RCC 7860 (cell line): ENCODE measurements around the gene BECN2.
"Not testable (repeated sequence)": the region's sequence is repeated elsewhere in the genome, so short reads cannot be mapped to it uniquely, and the experiment has no call there.

ENCODE experiments used
- DNase-seq: peaks from one replicate; pipeline ENCODE4 v3.0.0-alpha.2; 2015; ENCODE audit warnings: low spot score
- FAIRE-seq: peaks from 2 replicates; lab custom pipeline; 2012; peaks lifted over from hg19 to GRCh38; lab: Jason Lieb, UNC

The BECN2 gene

DNA sequence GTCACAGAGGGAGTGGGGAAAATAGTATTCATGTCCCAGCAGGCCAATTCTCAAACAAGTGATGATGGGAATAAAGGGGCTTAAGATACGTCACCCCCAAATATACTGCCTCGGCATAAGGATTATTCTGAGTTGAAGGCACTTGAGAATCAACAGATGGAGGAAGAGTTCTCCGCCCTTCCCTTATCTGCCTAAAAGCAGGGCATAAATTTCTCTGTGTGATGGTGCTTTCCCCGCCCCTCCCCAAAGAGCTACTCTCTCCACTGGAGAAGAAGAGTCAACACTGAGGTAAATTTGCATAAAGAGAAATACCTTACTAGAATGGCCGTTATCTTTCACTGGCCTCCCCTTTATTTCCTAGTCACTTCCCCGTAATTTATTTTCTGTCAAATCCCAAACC, 18.7 kb downstream of the BECN2 start:
- no peak for FAIRE-seq
- DNase-seq: no peak

DNA sequence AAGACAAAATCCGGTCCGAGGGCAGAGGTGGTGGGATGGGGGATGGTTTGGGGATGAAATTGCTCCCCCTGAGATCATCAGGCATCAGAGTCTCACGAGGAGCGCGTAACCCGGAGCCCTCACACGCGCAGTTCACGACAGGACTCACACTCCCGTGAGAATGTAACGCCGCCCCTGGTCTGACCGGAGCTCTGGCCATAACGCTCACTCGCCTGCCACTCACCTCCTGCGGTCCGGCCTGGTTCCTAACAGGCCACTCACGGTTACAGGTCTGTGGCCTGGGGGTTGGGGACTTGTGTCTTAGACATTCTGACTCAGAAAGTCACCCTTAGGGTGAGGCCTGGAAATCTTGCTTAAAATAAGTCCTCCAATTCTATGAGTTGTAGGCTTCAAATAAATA, 21.5 kb downstream of the BECN2 start:
- no peak for FAIRE-seq
- DNase-seq: no peak

DNA sequence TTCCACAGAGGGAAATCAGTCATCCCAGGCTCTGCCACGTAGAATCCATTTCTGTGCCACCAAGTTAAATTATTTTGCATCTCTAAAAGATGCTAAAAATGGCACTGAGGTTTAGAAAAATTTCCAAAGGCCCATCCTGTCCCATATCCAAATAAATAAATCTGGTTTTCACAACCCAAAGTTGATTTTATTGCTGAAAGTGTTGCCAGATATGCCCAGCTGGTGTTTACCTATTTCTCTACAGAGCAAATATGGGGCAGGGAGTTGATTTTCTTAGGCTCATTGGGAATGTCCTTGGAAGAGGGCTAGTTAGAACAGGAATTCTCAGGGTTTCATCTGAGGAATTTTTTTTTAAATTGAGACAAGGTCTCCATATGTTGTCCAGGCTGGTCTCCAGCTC, 22.4 kb downstream of the BECN2 start:
- no peak for FAIRE-seq
- DNase-seq: no peak

DNA sequence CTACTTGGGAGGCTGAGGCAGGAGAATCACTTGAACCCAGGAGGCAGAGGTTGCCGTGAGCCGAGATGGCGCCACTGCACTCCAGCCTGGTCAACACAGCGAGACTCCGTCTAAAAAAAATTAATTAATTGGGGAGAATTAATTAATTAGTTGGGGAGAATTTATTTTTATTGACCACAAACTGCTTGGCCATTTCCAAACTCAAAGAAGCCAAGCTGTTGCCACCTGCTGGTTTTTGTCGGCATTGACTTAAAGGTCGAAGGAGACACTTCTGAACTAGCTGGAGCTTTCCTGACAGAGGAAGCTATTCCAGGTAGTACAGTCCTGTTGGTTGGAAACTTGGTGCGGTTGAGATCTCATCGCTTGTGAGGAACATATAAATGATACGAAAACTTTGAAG, 28.2 kb downstream of the BECN2 start:
- DNase-seq (no peak), FAIRE-seq (peak; percentile 40)

DNA sequence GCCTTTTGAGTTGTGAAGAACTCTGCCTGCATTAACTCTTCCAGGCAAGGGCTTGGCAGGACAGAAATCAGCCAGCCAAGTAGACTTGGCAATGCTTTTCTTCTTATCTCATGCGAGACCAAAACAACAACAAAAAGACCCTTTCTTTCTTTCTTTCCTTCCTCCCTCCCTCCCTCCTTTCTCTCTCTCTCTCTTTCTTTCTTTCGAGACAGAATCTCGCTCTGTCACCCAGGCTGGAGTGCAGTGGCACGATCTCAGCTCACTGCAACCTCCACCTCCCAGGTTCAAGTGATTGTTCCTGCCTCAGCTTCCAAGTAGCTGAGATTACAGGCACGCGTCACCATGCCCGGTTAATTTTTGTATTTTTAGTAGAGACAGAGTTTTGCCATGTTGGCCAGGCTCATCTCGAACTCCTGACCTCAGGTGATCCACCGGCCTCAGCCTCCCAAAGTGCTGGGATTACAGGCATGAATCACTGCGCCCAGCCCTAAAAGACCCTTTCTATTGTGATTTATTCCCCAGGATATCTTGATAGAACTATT, 30.9 kb downstream of the BECN2 start:
- not testable (repeated sequence) for FAIRE-seq, DNase-seq

DNA sequence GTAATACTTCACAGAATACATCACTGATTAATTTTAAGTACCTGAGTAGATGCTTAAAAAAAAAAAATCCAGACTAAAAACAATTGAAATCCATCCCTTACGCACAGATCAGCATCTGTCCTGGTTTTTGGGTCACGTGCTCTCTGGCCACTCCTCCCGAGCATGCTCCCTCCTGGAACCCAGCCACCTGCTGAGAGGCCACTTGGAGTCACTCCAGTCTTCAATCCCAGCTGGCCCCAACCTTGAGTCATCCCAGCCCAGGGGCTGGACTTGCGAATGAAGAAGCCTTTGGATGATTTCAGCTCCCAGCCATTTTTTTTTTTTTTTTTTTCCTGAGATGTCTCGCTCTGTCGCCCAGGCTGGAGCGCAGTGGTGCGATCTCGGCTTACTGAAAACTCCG, 32.5 kb downstream of the BECN2 start:
- FAIRE-seq: peak; percentile 95
- peak; percentile 97 for DNase-seq

DNA sequence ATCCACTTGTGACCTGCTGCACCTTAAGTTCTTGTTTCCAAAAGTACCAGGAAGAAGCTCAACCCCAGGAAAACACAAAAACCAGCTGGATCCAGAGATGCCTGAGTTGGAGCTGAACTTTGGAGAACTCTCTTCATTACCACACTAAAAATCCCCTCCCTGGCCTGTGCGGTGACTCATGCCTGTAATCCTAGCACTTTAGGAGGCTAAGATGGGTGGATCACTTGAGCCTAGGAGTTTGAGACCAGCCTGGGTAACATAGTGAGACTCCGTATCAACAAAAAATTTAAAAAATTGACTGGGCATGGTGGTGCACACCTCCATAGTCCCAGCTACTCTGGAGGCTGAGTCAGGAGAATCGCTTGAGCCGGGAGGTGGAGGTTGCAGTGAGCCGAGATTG, 35.2 kb downstream of the BECN2 start:
- DNase-seq (peak; percentile 42), FAIRE-seq (peak; percentile 59)

DNA sequence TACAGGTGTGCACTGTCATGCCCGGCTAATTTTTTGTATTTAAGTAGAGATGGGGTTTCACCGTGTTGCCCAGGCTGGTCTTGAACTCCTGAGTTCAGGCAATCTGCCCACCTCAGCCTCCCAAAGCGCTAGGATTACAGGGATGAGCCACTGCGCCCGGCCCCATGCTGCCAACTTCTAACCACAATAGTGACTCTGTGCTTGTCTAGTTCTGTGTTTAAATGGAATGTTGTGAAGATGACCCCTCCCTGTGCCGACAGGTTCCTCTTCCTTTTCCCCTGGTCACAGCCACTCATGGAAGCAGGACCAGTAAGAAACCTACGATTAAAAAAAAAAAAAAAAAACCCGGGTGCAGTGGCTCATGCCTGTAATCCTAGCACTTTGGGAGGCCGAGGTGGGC, 36.6 kb downstream of the BECN2 start:
- FAIRE-seq: no peak
- DNase-seq: peak; percentile 11

DNA sequence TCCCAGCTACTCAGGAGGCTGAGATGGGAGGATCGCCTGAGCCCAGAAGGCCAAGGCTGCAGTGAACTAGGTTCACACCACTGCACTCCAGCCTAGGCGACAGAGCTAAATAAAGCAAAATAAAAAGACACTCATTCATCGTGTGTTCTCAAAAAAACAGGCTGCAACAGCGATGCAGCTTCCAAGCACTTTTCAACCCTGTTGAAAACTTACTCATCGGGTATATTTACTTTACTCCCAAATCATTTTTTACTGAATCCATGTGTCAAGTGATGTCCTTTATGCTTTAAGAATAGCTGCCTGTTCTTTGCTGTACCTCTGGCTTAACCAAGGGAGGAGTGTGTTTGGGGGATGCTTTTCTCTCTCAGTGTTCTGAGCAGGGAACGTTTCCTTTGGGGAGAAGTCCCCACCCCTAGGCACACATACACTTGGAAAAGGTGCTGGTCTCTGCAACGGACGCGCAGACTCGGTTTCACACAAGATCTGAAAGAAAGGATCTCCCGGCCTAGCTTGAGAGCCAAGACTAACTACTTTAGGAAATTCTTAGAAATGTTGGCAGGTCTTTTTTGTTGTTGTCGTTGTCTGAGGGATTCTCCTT, 39.9 kb downstream of the BECN2 start:
- DNase-seq (no peak), FAIRE-seq (no peak)

DNA sequence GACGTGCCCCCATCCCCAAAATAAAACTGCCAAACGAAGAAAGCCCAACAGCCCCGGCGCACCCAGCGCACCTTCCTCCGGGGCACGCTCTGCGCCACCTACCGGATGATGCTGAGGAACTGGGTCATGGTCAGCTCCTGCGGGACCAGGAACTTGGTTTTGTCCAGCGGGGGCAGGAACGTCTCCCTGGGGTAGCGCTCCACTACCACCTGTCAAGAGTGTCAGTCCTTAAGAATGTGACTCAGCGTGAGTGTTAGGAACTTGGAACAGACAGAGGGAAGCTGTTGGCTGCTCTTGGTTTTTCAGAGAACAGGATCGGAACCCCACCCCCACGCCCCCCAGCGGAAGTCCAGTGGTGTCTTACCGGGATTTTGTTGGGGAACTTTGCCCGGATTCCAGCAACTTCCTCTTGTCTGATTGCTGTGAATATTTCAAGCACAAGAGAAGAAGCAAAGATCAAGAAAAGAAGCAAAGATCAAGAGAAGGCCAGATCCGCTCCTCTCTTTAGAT, 40.9 kb downstream of the BECN2 start:
- DNase-seq (peak; percentile 92), FAIRE-seq (peak; percentile 88)

DNA sequence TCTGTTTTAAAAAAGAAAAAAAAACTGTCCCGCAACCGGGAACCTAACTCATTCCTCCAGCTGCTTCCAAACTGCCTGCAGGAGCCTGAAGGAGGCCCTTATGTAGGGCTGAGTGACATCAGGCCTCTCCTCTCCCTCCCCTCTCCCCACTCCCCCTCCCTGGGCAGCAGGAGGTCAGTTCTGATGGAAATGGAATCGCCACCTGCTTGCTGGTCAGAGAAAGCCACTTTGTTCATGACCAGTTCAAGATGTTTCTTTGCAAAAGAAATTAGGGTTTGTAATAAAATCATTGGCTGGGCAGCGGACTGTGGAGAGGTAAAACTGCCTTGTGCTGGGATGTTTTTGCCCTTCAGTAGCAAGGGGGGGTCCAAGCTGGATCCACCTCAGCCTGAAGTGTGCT, 41.5 kb downstream of the BECN2 start, which contains the start of gene MAP1LC3C:
Gene MAP1LC3C (minus strand): TSS at position 73 of the 400 bp plus-strand sequence. CDS start 90 bp downstream, outside the sequence.
- no peak for DNase-seq
- no peak for FAIRE-seq

DNA sequence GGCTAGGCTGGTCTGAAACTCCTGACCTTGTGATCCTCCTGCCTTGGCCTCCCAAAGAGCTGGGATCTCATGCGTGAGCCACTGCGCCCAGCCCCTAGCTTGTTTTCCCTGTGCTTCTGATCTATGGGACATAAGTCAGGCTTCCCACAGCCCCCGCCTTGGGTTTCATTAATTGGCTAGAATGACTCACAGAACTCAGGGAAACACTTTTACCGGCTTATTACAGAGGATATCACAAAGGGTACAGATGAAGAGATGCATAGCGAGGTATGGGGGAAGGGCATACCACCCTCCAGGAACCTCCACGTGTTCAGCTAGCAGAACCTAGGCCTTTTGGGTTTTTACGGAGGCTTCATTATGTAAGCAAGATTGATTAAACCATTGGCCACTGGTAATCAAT, 42.9 kb downstream of the BECN2 start:
- FAIRE-seq (no peak), DNase-seq (no peak)

DNA sequence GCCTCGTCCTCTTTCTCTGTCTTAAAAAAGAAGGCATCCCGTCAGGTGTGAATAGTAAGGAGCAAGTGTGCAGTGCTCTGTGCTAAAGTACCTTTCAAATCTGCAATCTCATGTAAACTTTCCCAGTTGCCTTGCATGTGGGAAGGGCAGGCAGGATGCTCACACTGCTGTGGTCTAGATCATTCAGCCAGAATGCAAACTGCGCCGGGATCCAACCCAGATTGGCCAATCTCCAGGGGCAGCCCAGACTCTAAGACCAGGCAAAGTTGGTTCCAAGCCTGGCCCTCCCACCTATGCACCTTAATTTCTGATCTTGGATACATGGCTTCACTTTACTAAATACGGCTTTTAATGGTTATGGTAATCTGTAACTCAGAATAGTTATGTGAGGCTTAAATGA, 44.5 kb downstream of the BECN2 start:
- FAIRE-seq (no peak), DNase-seq (no peak)

DNA sequence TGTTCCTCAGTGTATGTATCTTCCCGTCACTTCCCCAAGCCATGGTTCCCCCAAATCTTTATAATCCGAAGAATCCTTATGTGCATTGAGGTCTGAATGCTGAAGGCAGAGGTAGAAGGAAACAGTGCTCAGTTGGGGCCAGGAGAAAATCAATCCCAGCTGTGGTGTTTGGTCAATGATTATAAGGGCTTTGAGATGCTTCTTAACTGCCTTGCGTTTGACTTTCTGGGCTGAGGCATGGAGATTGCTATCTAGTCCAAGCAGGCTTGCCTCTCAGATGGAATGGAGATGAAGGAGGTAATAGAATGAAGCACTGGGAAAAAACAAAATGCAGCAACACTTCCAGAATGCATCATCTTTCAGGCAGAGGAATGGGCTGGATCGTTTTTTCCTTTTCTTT, 44.9 kb downstream of the BECN2 start:
- DNase-seq (no peak), FAIRE-seq (no peak)

DNA sequence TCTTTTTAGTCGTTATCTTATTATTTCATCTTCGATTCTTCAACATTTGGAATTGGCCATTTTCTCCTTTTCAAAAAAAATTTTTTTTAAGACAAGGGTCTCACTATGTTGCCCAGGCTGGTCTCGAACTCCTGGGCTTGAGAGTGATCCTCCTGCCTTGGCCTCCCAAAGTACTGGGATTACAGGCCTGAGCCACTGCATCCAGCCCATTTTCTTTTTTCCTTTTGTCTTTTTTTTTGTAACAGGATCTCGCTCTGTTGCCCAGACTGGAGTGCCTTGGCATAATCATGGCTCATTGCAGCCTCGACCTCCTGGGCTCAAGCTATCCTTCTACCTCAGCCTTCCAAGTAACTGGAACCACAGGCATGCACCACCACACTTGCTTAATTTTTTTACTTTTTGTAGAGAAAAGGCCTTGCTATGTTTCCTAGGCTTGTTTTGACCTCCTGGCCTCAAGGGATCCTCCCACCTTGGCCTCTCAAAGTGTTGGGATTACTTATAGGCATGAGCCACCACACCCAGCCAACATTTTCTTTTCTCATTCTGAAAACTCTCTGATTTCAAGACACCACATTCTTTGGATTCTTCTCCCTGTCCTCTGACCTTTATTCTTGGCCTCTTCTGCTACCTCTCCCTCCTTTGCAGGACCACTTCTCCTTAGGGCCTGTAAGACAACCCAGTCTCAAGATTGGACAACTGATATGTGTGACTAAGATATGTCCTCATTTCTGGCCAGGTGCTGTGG, 47.4 kb downstream of the BECN2 start:
- FAIRE-seq (peak; percentile 38), DNase-seq (peak; percentile 45)

DNA sequence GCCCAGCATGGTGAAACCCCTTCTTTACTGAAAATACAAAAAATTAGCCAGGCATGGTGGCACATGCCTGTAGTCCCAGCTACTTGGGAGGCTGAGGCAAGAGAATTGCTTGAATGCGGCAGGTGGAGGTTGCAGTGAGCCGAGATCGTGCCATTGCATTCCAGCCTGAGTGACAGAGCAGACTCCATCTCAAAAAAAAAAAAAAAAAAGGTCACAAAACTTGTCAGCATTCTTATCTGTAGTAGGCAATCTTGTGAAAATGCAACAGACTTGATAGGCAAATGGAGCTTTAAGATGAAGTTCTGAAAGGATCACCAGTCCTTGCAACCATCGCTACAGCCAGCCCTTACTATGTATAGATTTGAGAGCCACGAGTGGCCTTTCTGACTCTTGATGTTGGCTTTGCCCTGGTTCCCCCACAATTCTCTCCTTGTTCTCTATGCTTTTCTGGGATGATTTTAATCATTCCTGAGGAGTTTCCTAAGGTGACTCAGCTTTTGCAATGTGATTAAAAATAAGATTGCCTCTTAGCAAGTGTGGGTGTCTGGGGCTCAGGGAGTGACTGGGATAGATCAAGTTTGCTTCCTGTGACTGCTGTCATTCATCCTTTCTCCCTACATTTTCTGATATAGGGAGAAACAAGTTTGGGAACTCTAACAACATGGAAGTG, 48.4 kb downstream of the BECN2 start:
- no peak for DNase-seq
- no peak for FAIRE-seq

DNA sequence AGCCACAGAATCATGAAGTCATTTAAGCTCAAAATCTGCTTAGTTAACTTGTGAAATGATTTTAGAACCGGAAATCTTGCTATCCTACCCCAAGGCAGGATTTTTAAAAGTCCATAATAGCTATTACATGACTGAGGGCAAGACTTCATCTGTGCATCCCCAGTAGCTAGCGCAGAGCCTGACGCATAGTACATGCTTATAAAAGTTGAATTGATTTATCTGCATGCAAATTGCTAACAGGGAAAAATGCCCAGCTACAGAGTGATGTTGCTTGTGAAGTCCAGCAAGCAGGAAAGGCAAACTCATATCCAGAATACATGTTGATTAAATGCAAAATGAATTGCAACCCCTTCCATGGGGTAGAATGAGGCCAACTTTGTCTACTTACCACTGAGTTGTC, 49.4 kb downstream of the BECN2 start:
- DNase-seq (no peak), FAIRE-seq (no peak)
